GM12874 (cell line): ENCODE data around the gene RORB.

Experiments
- TF ChIP-seq, protein P1 (sequence below): IDR thresholded peaks from 2 replicates; pipeline ENCODE4 v1.5.1; 2011; ENCODE audit warnings: low read depth, mild to moderate bottlenecking, control low read depth, low read length, moderate library complexity; ENCODE audit not compliant: insufficient read depth

RORB gene

DNA sequence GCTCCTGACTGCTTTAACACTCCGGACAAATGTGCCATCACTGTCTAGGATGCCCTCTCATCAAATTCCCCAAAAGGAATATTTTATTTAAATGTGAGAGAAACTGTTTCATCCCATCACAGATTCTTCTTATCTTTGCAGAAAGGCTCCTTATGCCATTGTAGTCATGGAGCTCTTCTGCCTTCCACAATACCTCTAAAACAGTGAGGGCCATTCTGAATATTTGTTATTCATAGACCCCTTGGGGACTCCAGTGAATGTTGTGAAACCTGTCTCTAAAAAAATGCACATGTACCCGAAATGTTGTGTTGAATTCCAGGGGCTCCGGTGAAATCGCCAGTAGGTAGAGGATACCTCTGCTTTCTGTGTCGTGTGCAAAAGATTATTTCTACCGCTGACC is 176.9 kb downstream of the RORB start:
- TF ChIP-seq, protein P1, sequence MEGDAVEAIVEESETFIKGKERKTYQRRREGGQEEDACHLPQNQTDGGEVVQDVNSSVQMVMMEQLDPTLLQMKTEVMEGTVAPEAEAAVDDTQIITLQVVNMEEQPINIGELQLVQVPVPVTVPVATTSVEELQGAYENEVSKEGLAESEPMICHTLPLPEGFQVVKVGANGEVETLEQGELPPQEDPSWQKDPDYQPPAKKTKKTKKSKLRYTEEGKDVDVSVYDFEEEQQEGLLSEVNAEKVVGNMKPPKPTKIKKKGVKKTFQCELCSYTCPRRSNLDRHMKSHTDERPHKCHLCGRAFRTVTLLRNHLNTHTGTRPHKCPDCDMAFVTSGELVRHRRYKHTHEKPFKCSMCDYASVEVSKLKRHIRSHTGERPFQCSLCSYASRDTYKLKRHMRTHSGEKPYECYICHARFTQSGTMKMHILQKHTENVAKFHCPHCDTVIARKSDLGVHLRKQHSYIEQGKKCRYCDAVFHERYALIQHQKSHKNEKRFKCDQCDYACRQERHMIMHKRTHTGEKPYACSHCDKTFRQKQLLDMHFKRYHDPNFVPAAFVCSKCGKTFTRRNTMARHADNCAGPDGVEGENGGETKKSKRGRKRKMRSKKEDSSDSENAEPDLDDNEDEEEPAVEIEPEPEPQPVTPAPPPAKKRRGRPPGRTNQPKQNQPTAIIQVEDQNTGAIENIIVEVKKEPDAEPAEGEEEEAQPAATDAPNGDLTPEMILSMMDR = no peak

DNA sequence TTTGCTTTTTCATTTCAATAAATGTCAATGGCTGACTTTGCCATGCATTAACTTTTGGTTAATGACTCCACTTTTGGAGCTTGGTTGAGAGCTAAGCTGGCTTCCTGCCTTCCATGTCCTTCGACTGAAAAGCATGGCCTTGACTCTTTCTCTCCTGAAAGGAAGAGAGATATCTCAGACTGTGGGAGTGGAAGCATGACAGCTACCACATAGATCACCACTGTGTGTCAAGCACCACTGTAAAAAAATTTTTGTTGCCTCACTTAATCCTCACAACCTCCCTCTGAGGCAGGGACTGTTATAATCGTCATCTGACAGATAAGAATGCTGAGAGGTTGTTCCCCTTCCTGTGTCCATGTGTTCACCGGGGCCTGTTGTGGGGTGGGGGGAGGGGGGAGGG is 184.8 kb downstream of the RORB start:
- TF ChIP-seq, protein P1 = no peak

DNA sequence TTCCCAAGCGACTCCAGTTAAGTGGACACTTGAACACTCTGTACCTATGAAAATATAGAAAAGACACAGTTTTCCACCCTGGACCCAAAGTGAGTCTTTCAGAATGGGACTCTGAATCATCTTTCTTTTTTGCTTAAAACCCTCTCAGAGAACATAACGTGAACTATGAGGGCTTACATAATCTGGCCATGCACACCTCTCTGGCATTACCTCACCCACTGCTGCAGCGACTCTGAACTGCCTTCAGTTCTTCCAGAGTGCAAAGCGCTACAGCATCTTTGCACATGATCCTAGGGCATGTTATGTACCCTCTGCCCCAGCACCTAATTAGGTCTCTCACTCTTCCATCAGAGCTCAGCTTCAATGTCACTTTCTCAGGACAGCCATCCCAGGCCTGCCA is 186.2 kb downstream of the RORB start:
- TF ChIP-seq, protein P1 = no peak

DNA sequence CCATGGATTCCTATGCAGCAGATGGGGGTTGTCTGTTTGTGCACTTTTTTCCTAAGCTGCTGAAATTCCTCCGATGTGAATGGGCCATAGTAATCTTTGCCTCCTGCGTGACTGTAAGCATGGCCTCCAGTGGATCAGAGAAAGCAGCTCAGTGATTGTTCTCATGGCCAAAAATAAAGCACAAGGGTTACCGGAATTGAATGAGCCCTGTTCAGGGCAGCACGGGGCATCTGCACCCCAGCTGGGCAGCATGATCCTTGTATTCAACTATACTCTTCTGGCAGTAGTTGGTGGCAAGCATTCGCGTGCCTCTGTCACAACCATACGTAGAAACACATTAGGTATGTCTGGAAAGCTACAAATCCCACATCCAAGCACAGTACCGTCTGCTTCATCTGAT is 193.9 kb downstream of the RORB start:
- TF ChIP-seq, protein P1 = no peak

DNA sequence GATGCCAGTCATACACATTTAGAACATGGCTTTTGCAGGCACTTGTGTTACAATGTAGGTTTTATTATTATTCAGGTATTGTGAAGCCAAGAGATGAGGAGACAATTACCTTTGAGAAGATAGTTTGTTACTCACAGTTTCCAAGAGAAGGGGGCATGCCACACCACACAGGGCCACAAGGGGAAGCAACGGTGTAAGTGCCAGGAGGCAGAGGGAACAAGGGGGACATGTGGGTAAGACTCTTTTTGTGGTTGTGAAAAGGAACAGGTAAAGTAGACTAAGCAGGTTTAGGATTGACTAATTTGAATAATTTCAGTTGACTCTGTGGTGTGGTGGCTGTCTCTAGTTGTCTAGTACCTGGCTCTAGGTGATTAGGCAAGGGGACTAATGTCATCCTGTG is 199.4 kb downstream of the RORB start:
- TF ChIP-seq, protein P1 = peak; percentile 19; the same call in 1 of the 2 replicates

DNA sequence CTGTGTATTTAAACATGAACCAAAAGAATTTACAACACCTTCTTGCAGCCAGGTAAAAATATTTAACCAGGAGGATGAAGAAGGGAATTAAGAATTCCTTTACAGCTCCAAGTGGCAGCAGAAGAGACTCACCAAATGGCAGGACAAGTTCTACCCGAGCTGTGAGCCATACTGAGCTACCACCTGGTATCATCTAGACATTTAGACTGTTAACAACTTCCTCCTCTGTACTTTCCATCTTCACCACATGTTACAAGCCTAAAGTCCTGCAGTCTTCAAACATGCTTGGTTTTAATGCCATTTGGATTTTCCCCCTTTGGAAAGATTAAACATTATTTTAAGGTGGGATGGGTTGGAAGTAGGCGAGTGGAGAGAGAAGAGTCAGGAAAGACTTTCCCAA is 200.4 kb downstream of the RORB start:
- TF ChIP-seq, protein P1 = no peak

DNA sequence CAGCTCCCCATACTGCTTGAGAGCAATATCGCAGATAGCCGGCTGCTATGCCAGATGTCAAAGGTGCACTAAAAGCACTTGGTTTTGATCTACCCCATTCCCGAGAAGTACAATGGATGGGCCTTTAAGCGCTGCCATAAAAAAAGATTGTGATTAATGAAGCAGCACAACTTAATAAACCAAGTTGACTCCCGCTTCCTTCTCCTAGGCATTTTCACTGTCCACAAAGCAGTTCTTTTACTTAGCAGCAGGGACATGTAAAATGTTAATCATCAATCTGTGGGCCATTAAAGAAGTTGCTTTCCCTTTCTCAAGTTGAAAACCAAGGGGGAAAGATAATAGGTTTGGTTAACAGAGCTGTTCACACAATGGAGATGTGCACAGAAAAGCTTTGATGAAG is 214.2 kb downstream of the RORB start:
- TF ChIP-seq, protein P1 = no peak

DNA sequence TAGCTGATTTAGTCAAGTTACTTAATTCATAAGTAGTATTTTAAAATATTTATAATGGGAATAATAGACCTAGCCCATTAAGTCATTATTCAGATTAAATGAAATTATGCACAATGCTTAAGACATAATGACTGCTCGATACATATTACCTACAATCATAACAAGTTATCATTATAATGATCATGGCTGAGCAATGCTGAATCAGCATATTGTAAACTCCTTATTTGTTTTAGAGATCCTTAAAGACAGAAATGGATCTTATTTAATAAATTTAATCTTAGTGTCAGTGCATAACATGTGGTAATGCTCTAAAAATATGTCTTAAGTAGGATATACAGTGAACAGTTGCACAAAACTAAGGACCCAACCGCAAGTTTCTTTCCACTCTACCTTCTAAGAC is 221.6 kb downstream of the RORB start:
- TF ChIP-seq, protein P1 = no peak
